Measurements from ENCODE around the gene WDR59.
A peak's percentile ranks its signal among the peaks of the same experiment; 100 is the strongest.
"Not testable (repeated sequence)": the region's sequence is repeated elsewhere in the genome, so short reads cannot be mapped to it uniquely, and the experiment has no call there.

WDR59 gene

DNA sequence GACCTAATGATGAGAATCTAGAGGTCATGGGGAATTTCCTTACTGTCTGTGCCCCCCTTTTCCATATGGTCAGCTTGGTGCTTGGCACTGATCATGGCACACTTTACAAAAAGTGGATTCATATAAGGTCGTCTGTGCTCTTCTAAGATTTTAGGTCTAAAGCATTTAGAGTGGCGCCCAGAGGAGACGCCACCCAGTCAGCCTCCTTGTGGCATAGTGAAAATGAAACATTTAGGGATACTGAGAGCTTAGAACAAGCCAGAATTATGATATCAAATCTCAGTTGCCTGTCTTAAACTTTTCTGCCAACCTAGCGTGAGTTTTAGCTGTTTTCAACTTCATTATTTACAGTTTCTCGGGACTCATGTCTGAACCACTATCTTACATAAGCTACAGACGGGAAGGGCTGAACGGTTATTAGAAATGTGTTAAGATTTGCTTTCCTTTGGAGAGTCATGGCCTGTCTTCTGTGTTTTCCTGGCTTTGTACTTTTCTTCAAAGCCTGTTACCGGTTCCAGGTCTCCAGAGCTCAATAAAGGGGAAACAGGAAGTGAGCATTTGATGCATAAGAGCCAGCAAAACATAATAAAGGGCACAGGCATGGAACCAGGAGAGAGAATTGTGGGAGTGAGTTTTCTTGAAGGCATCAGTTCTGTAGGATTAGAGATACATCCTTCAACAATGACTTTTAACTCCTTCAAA is 27.6 kb upstream of the WDR59 start:
- DNase-seq (ENCODE audit: low spot score) = no peak

- peak; percentile 45 for DNase-seq (ENCODE audit: low spot score)
Observed at GRCh38 chr16:75011634-75012307, 26.8 kb upstream of the WDR59 start.

- no peak for DNase-seq (ENCODE audit: low spot score)
Observed at GRCh38 chr16:75010427-75010826, 25.5 kb upstream of the WDR59 start.

DNA sequence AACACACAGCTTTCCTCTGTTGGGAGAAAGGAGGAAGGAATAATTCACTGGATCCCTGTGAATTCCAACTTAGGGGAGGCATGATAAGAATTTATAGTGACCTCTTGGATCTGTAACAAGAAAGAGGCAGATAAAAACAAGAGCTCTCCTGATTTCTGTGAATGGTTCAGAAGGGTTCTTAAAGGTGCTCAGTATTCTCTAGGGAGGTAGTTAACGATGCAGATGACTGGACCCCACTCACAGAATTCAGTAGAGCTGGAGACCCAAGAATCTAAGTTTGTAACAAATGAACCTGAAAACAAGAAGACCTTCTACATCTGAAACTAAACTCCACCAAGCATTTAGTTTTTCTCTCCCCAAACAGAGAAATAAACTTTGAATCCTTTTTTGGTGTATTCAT is 22.5 kb upstream of the WDR59 start:
- DNase-seq (ENCODE audit: low spot score) = no peak

DNA sequence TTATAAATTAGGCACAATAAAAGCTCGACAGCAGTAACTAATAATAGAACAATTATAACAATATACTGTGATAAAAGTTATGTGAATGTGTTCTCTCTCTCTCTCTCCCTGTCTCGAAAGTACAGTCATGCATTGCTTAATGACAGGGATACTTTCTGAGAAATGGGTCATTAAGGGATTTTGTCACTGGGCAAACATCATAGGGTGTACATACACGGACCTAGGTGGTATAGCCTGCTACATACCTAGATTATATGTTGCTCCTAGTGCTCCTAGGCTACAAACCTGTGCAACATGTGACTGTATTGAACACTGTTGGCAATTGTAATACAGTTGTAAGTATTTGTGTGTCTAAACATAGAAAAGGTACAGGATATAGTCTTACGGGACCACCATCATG is 20.8 kb upstream of the WDR59 start:
- no peak for DNase-seq (ENCODE audit: low spot score)

- no peak for DNase-seq (ENCODE audit: low spot score)
Observed at GRCh38 chr16:75004460-75004859, 19.5 kb upstream of the WDR59 start.

- no peak for DNase-seq (ENCODE audit: low spot score)
Observed at GRCh38 chr16:75003931-75004330, 19.0 kb upstream of the WDR59 start.

GRCh38 chr16:75002474-75002873 is 17.6 kb upstream of the WDR59 start:
- no peak for DNase-seq (ENCODE audit: low spot score)

DNA sequence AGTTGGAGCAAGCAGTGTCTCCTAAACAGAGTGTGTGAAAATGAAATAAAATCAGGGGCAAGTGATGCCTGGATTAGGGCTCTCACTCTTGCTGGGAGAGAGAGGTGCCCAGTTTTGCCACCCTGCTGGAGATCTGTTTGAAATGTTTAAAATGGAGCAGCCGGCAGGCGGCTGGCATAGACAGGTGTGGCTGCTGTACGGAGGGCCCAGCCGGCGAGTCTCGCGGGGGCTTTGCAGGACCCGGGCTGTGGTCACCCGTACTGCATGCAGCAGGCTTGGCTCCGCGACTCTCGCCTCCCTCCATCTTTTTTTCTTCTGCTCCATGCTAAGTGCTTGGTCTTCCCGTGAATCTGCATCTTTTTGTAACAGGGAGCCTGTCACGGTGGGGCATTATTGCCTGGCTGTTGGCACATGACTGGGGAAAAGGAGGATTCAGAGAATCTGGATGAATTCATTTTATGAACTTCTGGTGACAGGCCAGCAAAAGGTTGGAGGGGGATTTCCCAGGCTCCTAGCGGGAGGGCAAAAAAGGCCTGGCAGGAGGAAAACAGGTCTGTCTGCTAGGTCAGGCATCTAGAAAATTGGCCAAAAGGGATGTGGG is 15.7 kb upstream of the WDR59 start:
- no peak for DNase-seq (ENCODE audit: low spot score)

DNA sequence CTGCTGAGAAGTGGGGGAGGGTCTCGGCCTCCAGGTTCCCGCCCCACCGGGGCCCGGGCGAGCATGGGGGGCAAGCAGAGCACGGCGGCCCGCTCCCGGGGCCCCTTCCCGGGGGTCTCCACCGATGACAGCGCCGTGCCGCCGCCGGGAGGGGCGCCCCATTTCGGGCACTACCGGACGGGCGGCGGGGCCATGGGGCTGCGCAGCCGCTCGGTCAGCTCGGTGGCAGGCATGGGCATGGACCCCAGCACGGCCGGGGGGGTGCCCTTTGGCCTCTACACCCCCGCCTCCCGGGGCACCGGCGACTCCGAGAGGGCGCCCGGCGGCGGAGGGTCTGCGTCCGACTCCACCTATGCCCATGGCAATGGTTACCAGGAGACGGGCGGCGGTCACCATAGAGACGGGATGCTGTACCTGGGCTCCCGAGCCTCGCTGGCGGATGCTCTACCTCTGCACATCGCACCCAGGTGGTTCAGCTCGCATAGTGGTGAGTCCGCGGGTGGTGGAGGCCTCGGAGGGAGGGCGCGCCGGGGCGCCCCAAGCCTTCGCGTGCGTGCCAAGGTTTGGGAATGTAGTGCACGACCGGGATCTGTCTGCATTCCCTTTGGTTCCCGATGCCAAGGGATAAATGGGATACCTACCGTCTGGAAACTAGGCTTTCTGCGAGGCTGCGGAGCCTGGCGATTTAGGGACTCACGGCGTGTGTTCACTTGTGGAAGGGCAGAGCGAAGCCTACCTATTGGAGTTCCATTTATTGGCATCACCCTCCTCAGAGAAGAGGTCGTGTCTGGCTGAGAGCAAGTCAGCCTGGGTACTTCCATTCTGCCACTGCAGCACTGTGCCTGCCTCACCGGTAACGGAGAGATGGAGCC is 14.9 kb upstream of the WDR59 start:
- DNase-seq (ENCODE audit: low spot score) = peak; percentile 46

DNA sequence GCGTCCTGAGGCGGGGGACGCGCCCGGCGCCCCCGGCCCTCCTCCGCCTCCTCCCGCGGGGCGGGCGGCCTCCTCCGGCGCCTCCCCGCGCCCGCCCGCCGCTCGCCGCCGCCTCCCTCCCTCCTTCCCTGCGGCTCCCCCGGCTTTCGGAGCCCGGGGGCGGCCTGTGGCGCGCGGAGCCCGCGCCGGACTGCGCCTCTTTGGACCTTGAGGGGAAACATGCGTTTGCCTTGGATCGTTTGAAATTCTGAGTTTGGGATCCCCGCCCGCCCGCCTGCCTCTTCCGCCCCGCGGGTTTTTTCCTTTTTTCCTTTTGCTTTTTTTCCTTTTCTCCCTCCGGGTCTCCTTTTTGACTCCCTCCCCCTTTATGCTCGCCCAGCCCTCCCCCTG is 14.3 kb upstream of the WDR59 start:
- DNase-seq (ENCODE audit: low spot score) = peak; percentile 34

DNA sequence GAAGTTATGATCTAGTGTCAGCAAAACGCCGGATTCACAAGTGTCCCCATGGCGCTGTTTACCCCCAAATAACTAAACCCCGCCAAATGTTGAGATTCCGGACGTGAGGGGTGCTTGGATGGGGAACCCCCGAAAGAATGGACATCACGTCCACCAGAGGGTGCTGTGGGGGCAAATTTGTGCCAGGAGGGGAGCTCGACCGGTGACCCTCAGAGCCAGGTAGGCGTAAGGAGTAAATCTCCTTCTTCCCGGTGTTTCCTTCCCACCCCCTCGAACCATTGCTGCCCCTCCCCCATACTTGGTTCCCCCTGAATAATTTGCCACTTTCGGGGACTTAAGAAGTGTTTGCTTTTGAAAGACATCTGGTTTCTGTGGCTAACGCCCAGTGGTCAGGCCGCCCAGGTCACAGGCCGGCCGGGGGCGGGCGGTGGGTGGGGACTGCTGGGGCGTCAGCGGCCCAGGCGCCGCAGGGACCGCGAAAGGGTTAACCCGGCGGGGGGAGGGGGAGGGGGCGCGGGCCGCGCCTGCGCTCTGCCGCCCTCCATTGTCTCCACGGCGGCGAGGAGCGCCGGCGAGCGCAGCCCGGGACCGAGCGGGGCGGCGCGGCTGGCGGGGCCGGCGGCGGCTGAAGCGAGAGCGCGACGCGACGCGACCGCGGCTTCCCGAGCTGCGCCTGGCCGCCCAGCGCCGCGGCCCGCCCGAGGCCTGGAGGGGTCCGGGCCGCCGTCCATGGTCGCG is 13.7 kb upstream of the WDR59 start, which contains the start of gene ZNRF1:
Gene ZNRF1 (plus strand): TSS at position 544 of the 738 bp plus-strand sequence. CDS start 648 bp downstream, outside the sequence.
- peak; percentile 72 for DNase-seq (ENCODE audit: low spot score)

GRCh38 chr16:74997042-74997491 is 12.1 kb upstream of the WDR59 start:
- DNase-seq (ENCODE audit: low spot score) = no peak

DNA sequence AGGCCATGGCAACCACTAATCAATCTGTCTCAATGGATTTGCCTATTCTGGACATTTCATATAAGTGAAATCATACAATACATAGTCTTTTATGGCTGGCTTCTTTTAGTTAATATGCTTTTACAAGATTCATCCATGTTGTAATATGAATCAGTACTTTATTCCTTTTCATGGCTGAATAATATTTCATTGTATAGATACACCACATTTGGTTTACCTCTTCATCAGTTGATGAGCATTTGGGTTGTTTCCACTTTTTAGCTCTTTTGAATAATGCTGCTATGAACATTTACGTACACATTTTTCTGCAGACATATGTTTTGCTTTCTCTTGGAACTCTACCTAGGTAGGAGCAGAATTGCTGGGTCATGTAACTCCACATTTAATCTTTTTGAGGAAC is 11.1 kb upstream of the WDR59 start:
- no peak for DNase-seq (ENCODE audit: low spot score)

DNA sequence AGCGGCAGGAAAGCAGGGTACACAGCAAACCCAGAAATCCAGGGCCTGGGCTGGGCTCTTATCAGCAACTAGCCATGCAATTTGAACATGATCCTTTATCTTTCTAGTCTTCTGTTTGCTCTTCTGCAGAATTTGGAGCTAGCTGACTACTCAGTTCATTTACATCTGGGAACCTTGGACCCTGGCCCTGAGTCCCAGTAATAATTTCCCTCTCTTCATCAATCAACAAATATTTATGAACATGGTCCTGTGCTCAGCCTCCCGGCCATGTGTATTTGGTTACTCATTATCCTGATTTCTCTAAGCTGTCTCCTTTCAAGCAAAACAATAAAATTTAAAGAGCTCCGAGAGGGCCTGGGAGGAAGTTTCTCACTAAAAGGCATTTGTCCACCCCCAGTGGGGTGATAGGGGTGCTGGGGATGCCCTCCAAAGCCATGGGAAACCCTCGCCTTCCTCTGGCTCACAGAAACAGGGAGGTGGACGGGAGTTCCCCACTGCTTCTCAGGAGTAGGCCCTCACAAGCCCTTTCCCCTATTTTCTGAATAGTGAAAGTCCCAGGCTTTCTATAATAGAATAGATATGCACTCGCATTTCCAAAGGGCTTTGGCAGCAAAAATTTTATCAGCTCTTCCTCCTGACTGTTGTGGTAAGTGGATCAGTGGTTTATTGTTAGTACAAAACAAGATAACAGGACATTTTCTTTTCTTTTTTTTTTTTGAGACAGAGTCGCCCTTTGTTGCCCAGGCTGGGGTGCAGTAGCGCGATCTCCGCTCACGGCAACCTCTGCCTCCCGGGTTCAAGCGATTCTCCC is 6.9 kb upstream of the WDR59 start:
- DNase-seq (ENCODE audit: low spot score) = no peak

- no peak for DNase-seq (ENCODE audit: low spot score)
Observed at GRCh38 chr16:74991268-74991592, 6.3 kb upstream of the WDR59 start.

DNA sequence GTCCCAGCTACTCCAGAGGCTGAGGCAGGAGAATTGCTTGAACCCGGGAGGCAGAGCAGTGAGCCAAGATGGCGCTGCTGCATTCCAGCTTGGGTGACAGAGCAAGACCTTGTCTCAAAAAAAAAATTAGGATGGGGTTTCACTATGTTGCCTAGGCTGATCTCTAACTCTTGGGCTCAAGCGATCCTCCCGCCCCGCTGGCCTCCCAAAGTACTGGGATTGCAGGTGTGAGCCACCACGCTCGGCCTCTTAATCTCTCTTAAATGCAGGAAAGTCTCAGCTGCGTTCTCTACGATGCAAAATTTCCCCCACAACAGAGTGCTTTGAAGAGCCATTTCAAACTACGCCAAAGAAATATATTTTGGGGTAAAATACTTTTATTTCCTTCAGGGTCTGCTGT is 5.9 kb upstream of the WDR59 start:
- no peak for DNase-seq (ENCODE audit: low spot score)

GRCh38 chr16:74989864-74990263 is 4.9 kb upstream of the WDR59 start:
- DNase-seq (ENCODE audit: low spot score) = not testable (repeated sequence)

GRCh38 chr16:74987027-74987681 is 2.2 kb upstream of the WDR59 start:
- DNase-seq (ENCODE audit: low spot score) = no peak

GRCh38 chr16:74984194-74984528 is 762 bp downstream of the WDR59 start:
- no peak for DNase-seq (ENCODE audit: low spot score)

Data from Ammon's horn (tissue), 1 donor.